Prostate gland (tissue), 2 donors: ENCODE measurements around the gene RAD51B. TPM values are rescaled to one million over a fixed set of nuclear protein-coding genes. Genes with fewer than 3 reads are reported as not detected.

ENCODE experiments used
- DNase-seq: peaks from one replicate; pipeline ENCODE4 v3.0.0-alpha.2; 2019; ENCODE audit warnings: low spot score
- H3K27ac ChIP-seq, 2 donors: fragments of 200-600 bp; sonication (generic); 2 replicates each; pipeline ENCODE4 v1.5.1; 2017 to 2019
- H3K27me3 ChIP-seq: fragments of 200-600 bp; sonication (generic); replicated peaks from 2 replicates; pipeline ENCODE4 v1.5.1; 2019; ENCODE audit not compliant: insufficient read depth
- H3K36me3 ChIP-seq, 2 donors: fragments of 200-600 bp; sonication (generic); 1 replicate in 1 of 2; 2 replicates in 1 of 2; pipeline versions ENCODE4 v1.5.1 to v1.8.1; 2017 to 2019
- H3K4me1 ChIP-seq: fragments of 200-600 bp; sonication (generic); replicated peaks from 2 replicates; pipeline ENCODE4 v1.5.1; 2019
- H3K4me3 ChIP-seq, 2 donors: fragments of 200-600 bp; sonication (generic); 2 replicates each; pipeline ENCODE4 v1.5.1; 2017 to 2019
- H3K9me3 ChIP-seq: fragments of 200-600 bp; sonication (generic); 2 replicates; pipeline ENCODE4 v1.5.1; 2017
- POLR2A ChIP-seq: fragments of 450-650 bp; IDR thresholded peaks from one replicate; pipeline ENCODE4 v1.6.1; 2016; ENCODE audit warnings: antibody characterized with exemption, mild to moderate bottlenecking
- POLR2AphosphoS5 ChIP-seq: sonication (generic); formaldehyde crosslinking; IDR thresholded peaks from one replicate; pipeline ENCODE4 v1.6.1; 2017; ENCODE audit warnings: antibody characterized with exemption
- WGBS: methylation state at CpG from one replicate; pipeline ENCODE4 v1.1.5; 2018; 5-methylcytosine and 5-hydroxymethylcytosine counted together
- intact Hi-C: fragments of 100-400 bp; cut with DNase I; formaldehyde crosslinking; loops from one replicate; pipeline ENCODE4 v1.14.2; 2022
- total RNA-seq, 2 donors: library from RNA; depleted of rRNA; stranded (reverse); fragments of >200 nt; gene quantifications; one replicate each; pipeline ENCODE4 v1.1.0, GENCODE V29; 2016
- TF ChIP-seq, protein P1 (sequence below), 4 experiments: fragments of 200-600 bp in 2 of 4; fragments of 450-650 bp in 2 of 4; sonication (generic) in 2 of 4; IDR thresholded peaks; 1 replicate in 3 of 4; 2 replicates in 1 of 4; pipeline ENCODE4 v1.5.1; 2016 to 2019; ENCODE audit warnings: antibody characterized with exemption in 4 of 4, mild to moderate bottlenecking in 2 of 4, moderate library complexity in 2 of 4

Gene RAD51B
- total RNA-seq, 2 donors from 2014 or later, result 14.9 to 35.8 TPM

DNA sequence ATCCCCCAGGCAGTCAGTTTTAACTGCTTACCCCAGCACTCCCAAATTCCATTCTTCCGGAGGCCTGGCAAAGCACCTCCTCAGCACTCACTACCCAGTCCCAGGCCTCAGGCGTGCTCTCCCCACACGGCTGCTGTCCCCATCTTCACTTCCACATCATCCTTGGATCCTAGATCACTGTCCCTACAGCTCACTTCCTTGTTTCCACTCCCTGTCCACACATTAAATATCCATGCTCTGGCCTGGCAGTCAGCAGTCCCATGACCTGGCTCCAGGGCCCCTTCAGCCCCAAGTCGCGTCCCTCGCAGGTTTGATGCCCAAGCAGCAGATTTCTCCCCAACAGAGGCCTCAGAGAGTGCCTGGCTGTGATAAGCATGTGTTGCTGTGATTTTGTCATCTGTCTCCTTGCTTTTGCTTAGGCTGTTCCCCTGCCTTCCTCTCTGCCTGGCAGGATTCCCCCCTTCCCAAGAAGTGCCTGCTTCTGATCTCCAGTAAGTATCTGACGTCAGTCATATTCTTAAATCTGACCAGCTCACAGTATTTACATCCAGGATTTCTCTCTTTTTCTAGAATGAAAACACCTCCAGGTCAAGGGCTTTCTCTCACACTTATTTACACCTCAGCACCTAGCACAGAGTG is 731.6 kb downstream of the RAD51B start:
- TF ChIP-seq POLR2AphosphoS5 (no peak), POLR2A (no peak)
- TF ChIP-seq, protein P1, sequence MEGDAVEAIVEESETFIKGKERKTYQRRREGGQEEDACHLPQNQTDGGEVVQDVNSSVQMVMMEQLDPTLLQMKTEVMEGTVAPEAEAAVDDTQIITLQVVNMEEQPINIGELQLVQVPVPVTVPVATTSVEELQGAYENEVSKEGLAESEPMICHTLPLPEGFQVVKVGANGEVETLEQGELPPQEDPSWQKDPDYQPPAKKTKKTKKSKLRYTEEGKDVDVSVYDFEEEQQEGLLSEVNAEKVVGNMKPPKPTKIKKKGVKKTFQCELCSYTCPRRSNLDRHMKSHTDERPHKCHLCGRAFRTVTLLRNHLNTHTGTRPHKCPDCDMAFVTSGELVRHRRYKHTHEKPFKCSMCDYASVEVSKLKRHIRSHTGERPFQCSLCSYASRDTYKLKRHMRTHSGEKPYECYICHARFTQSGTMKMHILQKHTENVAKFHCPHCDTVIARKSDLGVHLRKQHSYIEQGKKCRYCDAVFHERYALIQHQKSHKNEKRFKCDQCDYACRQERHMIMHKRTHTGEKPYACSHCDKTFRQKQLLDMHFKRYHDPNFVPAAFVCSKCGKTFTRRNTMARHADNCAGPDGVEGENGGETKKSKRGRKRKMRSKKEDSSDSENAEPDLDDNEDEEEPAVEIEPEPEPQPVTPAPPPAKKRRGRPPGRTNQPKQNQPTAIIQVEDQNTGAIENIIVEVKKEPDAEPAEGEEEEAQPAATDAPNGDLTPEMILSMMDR (IDR thresholded peaks at IDR 0.05), result no peak
- Histone ChIP-seq H3K36me3 (no peaks in the 10 kb centered on the region), H3K27me3 (no peaks in the 10 kb centered on the region), H3K27ac (peak overlapping the region; percentile 69 to 70), H3K4me3 (no peak overlapping the region), H3K9me3 (no peaks in the 10 kb centered on the region), H3K4me1 (peaks cover 34% of the 10 kb centered on the region)
- 78% methylated on average over 7 of the region's 7 CpGs for WGBS
- no peak for DNase-seq
- intact Hi-C loops, result no loop called here

DNA sequence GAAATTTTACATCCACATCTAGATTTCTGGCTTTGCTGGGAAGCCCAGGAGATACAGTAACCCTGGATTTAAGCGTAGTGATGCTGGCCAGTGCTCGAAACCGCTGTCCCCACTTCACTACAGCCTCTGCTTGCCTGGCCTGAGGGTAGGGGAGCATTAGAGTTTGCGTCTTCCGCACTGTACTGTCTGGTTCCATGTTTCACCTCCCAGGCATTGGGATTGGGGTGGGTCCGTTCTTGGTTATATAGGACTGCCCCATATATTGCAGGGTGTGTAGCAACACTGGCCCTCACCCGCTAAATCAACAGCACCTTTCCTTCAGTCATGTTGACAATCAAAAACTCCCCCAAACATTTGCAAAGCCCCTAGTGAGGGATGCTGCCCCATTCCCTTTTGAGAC is 732.5 kb downstream of the RAD51B start:
- no peak for DNase-seq
- intact Hi-C loops, result no loop called here
- Histone ChIP-seq H3K36me3 (no peaks in the 10 kb centered on the region), H3K27me3 (no peaks in the 10 kb centered on the region), H3K4me3 (no peak overlapping the region), H3K9me3 (no peaks in the 10 kb centered on the region), H3K27ac (peak overlapping the region; percentile 69 to 70), H3K4me1 (peaks cover 33% of the 10 kb centered on the region)
- 96% methylated on average over 7 of the region's 7 CpGs for WGBS
- no peak for TF ChIP-seq POLR2A
- TF ChIP-seq, protein P1 (IDR thresholded peaks at IDR 0.05), result no peak
- TF ChIP-seq POLR2AphosphoS5, result no peak

DNA sequence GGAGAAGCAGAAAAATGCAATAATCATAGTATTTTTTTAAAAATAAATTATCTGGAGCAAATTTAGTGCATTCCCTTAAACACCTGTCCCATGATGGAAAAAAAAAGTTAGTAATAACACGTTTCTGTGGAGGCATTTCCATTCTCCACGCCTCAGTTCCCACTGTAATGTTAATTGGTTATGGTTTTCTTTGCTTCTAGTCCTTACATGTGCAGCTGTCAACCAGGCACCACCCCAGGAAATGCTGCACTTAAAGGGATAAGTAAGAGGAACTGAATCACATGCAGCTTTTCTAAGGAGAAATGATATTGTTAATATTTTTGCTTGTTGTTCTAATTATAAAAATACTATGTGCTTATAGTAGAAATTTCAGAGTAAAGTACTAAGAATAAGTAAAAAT is 733.0 kb downstream of the RAD51B start:
- H3K27ac ChIP-seq, result no peak overlapping the region
- intact Hi-C loops, result no loop called here

DNA sequence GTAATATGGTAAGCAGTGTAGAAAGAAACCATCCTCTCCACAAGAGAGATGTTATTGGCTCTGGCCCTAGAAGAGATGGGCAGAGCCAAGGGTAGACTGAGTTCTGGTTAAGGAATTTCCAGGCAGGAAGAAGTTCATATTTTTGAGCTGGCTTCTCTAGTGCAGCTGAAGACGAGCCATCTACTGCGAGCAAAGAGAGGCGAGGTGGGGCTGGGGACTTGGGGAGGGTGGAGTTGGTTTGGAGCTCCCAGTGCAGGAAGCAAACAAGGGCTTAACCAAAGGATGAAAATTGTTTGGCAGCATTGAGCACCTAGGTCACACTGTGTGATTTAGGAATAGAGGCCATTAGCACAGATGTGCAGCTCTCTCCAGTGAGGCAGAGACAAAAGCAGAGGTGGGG is 733.7 kb downstream of the RAD51B start:
- 58% methylated on average over 3 of the region's 3 CpGs for WGBS
- DNase-seq, result no peak
- Histone ChIP-seq H3K4me1 (peaks cover 23% of the 10 kb centered on the region), H3K27ac (peak overlapping the region in 1 of 2 donors; percentile 19), H3K9me3 (no peaks in the 10 kb centered on the region), H3K4me3 (no peak overlapping the region), H3K27me3 (no peaks in the 10 kb centered on the region), H3K36me3 (no peaks in the 10 kb centered on the region)
- TF ChIP-seq POLR2A, result no peak
- TF ChIP-seq POLR2AphosphoS5, result no peak
- TF ChIP-seq, protein P1 (IDR thresholded peaks at IDR 0.05), result no peak
- intact Hi-C loops, result no loop called here

More for the DNA sequence above, 733.0 kb downstream of the RAD51B start:
- Histone ChIP-seq H3K36me3 (no peaks in the 10 kb centered on the region), H3K27me3 (no peaks in the 10 kb centered on the region), H3K4me3 (no peak overlapping the region), H3K4me1 (peaks cover 28% of the 10 kb centered on the region), H3K9me3 (no peaks in the 10 kb centered on the region)
- TF ChIP-seq POLR2AphosphoS5 (no peak), POLR2A (no peak)
- TF ChIP-seq, protein P1 (IDR thresholded peaks at IDR 0.05), result no peak
- no peak for DNase-seq
- WGBS, result 38% methylated on average over 2 of the region's 2 CpGs

DNA sequence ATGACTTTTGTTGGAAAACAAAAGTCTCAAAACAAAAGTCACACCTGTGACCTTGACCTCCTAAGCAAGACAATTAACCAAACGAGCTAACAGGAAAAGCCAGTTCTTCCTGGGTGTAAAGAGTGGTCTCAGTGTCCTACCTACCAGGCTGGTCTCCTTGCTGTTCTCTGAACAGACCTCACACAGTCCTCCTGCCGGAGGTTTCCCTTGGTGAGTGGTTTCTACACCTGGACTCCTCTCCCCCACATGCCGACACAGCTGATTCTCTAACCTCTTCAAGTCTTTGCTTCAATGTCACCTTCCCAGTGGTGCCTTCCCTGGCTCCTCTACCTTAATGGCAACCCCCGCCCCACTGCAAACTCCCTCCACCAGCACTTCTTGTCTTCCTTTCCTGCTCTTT is 734.7 kb downstream of the RAD51B start:
- WGBS, result 75% methylated on average over 4 of the region's 4 CpGs
- TF ChIP-seq POLR2A, result no peak
- no peak for TF ChIP-seq POLR2AphosphoS5
- TF ChIP-seq, protein P1 (IDR thresholded peaks at IDR 0.05), result no peak
- no peak for DNase-seq
- H3K4me3 ChIP-seq, result no peak overlapping the region
- no peaks in the 10 kb centered on the region for H3K9me3 ChIP-seq
- intact Hi-C loops, result no loop called here
- H3K36me3 ChIP-seq, result no peaks in the 10 kb centered on the region
- H3K27me3 ChIP-seq, result no peaks in the 10 kb centered on the region
- peaks cover 16% of the 10 kb centered on the region for H3K4me1 ChIP-seq
- peak overlapping the region in 1 of 2 donors; percentile 62 for H3K27ac ChIP-seq
